Omental fat pad (tissue), 4 donors: ENCODE measurements around the gene PAN3. TPM values are rescaled to one million over a fixed set of nuclear protein-coding genes. Genes with fewer than 3 reads are reported as not detected.

Experiments used
- ATAC-seq: fragments of 150-250 bp; one replicate; pipeline ENCODE4 v1.9.1; 2016; ENCODE audit warnings: mild to moderate bottlenecking, moderate library complexity; ENCODE audit not compliant: low FRiP score
- DNase-seq: peaks from one replicate; pipeline ENCODE4 v3.0.0-alpha.2; 2019; ENCODE audit warnings: low spot score
- CTCF ChIP-seq, 3 donors: fragments of 450-650 bp; IDR thresholded peaks; one replicate each; pipeline ENCODE4 v1.5.1; 2016 to 2017; ENCODE audit warnings: antibody characterized with exemption in 3 of 3, mild to moderate bottlenecking in 3 of 3, moderate library complexity in 2 of 3
- total RNA-seq, 4 donors: library from RNA; depleted of rRNA; stranded (reverse); fragments of >200 nt; gene quantifications; one replicate each; pipeline ENCODE4 v1.1.0, GENCODE V29; 2016

The PAN3 gene
- total RNA-seq, 4 donors from 2014 or later, result 28.5 to 59.0 (median 29.5) TPM

- ATAC-seq (no peak), DNase-seq (no peak)
- TF ChIP-seq CTCF (IDR thresholded peaks at IDR 0.05), result no peak
These were observed 145.3 kb downstream of the PAN3 start for GRCh38 chr13:28283600-28283999.

DNA sequence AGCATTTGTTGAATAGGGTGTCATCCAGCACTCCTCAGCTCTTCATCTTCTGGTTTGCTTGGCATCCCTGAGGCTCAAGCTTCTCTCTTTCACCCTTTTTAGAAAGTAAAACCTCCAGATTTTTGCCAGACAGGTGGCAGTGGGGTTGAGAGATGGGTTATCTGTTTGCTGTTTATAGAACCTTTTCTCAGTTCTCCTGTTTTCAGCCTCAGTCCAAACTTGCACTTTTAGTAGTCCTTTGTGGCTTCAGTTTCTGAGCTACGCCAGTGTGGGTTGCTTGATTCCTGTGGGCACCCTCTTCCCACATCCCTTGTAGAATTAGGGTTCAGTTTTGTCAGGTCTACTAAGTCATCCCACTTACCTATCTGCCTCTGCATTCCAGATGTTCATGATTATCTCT lies 147.9 kb downstream of the PAN3 start:
- ATAC-seq (no peak), DNase-seq (no peak)
- TF ChIP-seq CTCF (IDR thresholded peaks at IDR 0.05), result no peak

DNA sequence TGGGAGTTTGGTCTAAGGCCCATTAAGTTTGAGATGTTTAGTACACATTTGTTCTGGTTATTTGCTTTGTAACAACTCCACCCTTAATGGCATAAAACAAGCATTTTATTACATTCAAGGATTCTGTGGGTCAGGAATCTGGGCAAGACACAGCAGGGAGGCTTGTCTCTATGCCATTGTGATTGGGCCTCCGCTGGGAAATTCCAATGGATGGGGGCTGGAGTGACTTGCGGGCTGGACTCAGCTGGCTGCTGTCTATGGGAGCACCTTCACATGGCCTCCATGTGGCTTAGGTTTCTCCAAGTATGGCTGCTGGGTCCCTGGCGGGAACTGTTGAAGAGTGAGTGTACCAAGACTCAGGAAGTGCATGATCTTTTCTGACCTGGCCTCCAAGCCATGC lies 159.0 kb downstream of the PAN3 start:
- no peak for TF ChIP-seq CTCF (IDR thresholded peaks at IDR 0.05)
- no peak for DNase-seq
- no peak for ATAC-seq

- no peak for ATAC-seq
- no peak for DNase-seq
- no peak for TF ChIP-seq CTCF (IDR thresholded peaks at IDR 0.05)
These were observed 161.6 kb downstream of the PAN3 start for GRCh38 chr13:28299916-28300315.

- DNase-seq (no peak), ATAC-seq (no peak)
- no peak for TF ChIP-seq CTCF (IDR thresholded peaks at IDR 0.05)
These were observed 163.5 kb downstream of the PAN3 start for GRCh38 chr13:28301839-28302238.

DNA sequence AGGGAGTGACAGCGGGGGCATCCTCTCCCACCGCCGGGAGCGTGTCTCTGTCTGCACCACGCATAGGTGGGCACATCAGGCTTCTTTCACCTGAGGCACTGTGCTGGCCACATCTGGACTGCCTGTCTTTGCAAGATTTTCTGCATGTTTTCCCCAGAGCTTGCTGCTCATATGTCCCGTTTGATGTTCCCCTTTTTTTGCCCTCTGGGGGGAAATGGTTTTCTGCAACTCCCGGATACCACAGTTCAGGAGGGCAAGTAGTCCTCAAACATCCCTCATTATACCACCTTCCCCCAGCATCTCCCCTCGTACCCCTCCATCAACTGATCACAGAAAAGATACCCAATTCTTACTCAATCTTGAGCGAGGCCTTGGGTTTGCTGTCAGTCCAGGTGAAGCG lies 168.0 kb downstream of the PAN3 start:
- DNase-seq (no peak), ATAC-seq (no peak)
- TF ChIP-seq CTCF (IDR thresholded peaks at IDR 0.05), result no peak

- no peak for TF ChIP-seq CTCF (IDR thresholded peaks at IDR 0.05)
- ATAC-seq (no peak), DNase-seq (no peak)
These were observed 175.2 kb downstream of the PAN3 start for GRCh38 chr13:28313579-28313978.
